DND-41 (cell line): Measurements from ENCODE around the gene YARS1.

Experiments
- CTCF ChIP-seq: IDR thresholded peaks from 2 replicates; pipeline ENCODE4 v1.5.1; 2012; ENCODE audit warnings: borderline replicate concordance, low read length, moderate library complexity, mild to moderate bottlenecking; ENCODE audit not compliant: poor library complexity, severe bottlenecking; ENCODE audit errors: extremely low read depth
- EZH2 ChIP-seq: IDR thresholded peaks from 3 replicates; pipeline ENCODE4 v1.6.1; 2012; ENCODE audit warnings: borderline replicate concordance, low read depth, mild to moderate bottlenecking, moderate library complexity, low read length, inconsistent platforms; ENCODE audit not compliant: severe bottlenecking

- TF ChIP-seq CTCF (no peak), EZH2 (no peak)
Measured at GRCh38 chr1:32743380-32744070, 73.6 kb downstream of the YARS1 start.
